Kasumi-1 (cell line): ENCODE measurements around the gene ITPR1.

ENCODE experiments used
- DNase-seq, 2 experiments: peaks; one replicate each; lab custom pipeline; 2025; lab: John Stamatoyannopoulos, UW

The ITPR1 gene

DNA sequence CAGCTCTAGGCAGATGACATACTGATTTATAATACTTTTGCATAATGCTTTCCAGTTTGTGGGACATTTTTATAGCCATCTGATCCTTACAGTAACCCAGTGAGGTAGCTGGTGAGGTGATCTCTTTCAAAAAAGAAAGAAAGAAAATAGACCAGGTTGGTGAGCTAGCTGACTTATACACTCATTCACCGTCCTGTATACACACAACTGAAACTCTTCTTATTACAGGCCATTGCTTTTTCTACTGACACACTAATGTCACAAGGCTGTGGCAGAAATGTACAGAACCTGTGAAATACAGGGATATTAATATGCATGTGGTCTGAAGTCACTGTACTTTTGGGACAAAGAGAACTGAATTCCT, 335.9 kb downstream of the ITPR1 start:
- no peak for DNase-seq

DNA sequence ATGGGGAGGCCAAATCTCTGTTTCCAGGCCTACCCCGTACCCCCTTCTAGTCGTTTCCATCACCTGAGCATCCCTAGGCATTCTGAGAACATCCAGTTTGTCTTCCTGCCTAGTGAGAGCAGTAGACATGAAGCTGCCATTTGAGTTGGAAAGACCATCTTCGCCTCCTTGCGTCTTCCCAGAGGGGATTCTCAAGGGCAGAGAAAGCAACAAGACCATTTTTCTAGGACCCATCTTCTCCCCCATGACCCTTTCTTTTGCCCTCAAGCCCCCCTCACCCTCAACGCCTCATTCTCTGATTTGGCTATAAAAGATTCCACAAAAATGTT, 337.4 kb downstream of the ITPR1 start:
- no peak for DNase-seq

DNA sequence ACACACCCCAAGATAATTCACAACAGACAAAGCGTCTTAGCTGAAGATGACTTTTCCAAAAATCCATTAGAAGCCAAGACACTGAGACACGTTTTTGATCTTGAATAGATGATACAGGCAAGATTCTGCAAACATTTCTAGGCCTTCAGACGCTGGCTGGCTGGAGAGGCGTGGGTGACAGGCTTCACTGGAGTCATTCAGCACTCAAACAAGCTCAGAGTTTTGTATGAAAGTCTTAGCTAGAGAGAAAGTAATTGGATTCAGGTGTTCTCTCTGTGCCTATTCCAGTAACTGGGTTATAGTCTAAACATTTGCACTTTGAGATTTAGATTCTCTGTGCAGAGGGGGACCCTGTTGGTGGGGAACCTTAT, 338.4 kb downstream of the ITPR1 start:
- peak; percentile 44 to 53 for DNase-seq

DNA sequence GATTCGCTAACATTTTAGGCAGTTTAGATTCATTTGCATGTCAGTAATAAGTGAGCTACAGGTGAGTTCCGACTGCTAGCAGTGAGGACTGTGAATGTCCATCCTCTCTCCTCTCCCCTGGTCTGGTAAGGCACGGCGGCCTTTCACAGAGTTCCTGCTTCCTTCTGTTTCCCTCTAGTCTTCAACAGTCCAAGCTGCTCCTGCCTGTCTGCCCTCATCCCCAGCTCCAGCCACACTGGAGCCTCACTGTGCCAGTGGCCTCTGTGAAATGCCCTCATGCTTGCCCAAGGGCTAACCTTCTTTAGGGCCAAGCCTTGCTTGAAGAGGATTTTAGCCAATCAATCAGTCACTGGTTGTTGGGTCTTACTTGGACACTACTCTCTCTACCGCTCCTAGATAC, 340.3 kb downstream of the ITPR1 start:
- DNase-seq = no peak

DNA sequence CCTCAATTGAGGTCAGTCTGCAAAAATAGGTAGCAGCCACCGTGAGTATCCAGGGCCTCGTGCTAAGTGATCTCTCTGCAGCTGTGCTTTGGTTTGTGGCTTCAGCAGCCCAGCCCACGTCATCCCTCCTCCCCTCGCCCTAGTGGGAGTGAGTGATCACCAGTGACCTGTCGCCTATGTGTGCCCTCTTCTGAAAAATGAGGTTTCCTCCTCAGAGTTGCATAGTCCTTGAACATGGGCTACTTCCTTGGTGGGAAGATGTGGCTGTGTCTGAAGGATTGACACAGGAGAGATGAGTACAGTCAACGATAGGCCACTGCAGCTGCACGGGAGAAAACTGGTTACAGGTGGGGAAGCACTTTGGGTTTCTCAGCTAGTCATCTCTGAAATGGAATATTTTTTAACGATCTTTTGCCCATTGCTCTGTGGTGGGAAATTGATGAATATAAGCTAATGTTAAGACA, 341.3 kb downstream of the ITPR1 start:
- no peak for DNase-seq

DNA sequence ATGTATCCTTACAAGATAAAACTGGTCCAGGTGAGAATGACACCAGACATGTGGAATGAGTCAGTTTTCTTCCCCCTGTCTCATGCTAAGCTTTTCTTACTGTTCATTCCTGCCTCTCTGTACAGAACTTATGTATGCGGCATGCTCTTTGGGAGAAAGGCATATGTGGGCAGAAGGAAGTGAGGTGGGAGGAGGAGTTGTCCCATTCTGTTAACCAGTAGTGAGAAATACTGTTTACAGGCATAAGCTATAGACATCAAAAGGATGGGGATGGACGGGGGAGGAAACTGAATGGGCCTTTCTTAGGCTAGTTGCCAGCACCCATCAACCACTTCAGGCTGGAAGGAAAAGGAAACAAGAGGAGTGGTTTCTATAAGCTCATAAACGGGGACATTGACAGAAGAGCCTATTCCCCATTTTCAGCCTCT, 342.5 kb downstream of the ITPR1 start:
- DNase-seq = peak; percentile 87 to 89

DNA sequence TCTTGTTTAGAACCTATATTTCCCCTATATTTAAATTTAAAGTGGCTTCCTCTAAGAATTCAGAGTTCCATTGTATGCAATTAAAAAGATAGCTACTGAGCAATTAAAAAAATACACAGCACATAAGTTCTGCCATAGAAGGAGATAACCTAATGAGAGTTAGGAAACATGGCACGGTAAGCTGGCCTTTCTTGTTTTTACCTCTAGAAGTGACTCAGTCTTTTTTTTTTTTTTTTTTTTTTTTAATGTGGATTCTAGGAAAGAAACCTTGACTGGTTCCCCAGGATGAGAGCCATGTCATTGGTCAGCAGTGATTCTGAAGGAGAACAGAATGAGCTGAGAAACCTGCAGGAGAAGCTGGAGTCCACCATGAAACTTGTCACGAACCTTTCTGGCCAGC, 343.4 kb downstream of the ITPR1 start:
- no peak for DNase-seq

DNA sequence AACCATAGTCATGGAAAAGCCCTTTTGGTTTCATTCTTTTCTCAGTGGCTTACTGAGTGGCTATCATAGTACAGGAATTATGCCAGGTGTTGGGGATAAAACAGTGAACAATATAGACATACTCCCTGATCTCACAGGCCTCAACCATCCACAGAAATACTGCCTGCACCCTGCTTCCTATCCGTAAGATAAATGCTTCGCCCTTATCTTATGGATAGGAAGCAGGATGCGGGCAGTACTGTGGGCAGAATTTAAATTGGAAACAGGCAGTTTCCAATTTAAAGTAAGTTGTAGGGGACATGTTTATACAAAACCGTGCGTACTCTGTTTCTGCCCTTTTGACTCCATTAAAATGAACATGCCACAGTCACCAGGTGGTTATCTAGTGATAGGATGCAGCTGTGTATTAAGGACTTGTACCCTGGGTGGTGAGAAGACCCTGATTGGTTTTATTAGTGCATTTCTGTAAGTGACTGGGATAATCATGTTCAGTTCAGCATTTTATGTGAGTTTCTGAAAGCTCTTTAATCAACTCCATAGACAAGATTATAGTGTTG, 344.3 kb downstream of the ITPR1 start:
- DNase-seq = no peak

DNA sequence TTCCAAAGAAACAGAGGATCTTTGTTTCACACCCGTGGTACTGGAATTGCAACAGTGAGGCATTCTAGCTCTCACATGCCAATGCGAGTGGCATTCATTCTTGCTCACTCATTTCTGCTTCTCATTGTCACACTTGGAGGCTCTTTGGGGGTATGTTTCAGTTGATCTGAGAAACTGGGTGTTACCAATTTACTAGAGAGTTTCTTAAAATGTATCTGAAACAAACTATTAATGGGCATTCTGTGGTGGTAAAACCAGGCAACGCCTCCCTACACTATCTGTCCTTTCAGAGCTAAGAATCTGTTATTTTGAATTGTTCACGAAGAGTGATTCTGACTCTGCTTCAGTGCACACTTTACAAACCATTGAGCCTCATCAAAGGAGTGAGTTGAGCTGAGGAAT, 345.5 kb downstream of the ITPR1 start:
- no peak for DNase-seq

DNA sequence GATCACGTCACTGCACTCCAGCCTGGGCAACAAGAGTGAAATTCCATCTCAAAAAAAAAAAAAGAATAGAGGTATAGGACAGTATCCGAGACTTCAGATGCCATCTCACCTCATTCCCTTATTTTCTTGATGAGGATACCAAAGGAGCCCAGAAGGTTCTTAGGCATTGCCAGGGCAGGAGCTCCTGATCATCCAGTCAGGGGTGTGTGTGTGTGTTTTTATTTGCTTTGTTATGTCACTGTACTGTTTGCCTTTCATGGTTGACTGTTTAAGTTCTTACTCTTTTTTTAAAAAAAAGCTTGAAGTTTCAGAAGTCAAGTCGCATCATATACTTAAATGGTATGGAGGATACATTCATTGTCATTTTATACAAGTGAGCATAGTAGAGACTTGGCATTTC, 346.1 kb downstream of the ITPR1 start:
- no peak for DNase-seq

DNA sequence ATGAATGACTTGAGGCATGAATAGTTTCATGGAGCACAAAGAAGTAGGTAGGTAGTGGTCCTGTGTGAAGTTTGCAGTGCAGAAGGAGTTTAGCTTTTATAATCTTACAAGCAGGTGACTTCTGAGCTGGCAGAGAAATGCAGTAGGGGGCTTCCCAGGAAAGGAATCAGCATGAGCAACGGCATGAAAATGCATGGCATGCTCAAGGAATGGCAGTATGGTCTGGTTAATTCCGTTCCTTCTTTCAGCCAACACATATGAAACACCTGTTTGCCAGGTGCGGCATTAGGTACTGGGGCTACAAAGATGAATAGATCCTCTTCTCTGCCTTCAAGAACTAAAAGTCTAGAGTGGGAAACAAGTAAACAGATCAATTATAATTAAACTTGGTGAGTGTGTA, 348.1 kb downstream of the ITPR1 start:
- no peak for DNase-seq

DNA sequence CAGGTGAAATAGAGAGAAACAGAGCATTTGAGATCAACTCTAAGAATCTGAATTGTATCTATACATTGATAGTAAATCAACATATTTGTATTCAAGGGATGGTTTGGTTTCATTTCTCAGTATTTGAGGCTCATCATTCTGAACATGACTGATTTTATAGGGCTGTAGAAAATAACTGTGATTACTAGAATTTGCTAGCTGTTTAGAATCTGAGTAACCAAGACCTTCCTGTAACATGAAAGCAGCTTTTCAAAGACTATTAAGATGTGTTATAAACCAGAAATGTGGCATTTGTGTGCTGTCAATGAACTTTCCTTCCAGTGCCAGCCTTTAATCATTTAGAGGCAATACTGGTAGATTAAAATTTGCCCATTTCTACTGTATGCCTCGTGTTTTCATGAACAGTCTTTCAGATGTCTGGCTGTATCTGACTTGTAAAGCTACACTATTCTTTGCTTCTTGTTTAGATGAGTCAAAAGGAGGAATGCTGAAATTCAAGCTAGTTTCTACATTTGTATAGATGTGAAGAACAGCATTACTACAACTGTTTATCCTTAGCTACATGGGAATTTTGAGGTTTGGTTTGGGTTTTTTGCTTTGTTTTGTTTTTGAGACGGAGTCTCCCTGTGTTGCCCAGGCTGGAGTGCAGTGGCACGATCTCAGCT, 348.8 kb downstream of the ITPR1 start:
- DNase-seq = no peak

DNA sequence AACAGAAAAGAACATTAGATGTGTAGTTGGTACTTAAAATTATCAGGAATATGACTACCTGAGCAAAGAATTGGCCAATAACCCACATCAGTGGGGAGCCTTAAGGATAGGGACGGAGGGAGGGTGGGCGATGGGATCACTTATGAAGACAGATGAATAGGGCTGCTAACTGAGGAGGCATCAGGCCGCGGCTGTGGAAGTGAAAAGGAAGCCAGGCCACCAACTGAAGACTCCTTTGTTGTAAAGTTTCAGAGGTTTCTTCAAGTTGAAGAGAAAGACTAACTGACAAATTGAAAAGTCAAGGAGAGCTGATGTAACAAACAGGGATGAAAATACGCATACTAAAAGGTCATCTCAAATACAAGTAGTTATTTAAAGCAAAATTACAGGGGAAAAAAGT, 350.5 kb downstream of the ITPR1 start:
- DNase-seq = no peak

DNA sequence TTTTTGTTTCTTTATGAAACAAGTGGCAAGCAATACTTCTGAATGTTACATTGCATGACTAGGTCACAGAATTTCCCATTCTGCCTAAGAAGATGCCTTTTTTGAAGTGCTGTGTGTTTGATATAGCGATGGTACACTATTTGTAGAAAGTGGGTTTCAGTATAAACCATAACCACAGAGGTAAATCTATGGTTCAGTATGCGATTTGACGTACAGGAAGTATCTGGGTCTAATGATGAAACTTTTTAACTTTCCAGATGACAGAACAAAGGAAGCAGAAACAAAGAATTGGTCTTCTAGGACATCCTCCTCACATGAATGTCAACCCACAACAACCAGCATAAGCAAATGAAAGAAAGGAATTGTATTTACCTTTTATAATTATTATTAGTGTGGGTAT, 352.7 kb downstream of the ITPR1 start:
- peak in 1 of 2 experiments; percentile 10 for DNase-seq

DNA sequence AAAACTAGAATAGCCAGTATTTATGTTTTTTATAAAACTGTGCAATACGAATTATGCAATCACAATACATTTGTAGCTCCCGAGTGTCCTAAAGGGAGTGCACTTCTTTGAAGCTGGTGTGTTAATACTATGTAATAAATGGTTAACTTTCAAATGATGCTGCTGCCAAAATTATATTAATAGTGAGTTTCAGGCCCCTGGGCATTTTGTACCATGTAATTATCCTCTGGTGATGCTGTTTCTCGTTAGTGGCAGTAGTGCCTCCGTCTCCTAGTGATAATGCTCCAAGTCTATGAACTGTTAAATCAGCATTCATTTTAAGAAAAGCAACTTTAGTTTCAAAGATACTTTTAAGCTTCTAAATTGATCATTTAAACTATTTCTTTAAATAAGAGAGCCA, 353.4 kb downstream of the ITPR1 start:
- no peak for DNase-seq

DNA sequence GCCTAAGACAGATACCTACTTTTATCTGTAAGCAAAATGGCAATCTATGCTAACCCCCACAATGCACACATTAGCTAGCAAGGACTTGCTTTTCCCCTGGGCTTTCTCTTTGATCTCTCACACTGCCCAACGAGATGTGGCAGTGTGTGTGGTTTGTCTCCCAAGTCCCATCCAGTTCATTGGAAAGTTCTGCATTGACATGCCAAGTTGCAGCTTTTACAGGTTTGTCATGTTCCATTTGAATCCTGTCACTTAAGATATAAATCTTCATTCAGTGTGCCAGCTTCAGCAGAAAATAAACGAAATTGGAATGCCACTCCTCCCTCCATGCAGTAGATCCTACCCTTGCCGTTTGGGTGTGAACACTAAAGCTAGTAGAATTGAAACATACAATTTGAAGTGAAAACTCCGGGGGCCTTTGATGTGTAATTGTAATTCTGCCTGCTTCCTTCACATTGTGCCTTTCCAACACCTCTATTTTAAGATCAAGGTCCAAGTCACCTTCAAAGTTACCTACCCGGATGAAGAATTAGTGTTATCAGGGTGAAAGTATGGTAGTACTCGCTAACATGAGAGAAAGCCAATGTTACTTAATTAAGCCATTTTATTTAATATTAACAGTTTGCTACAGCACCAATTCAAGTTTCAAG, 355.2 kb downstream of the ITPR1 start:
- no peak for DNase-seq

DNA sequence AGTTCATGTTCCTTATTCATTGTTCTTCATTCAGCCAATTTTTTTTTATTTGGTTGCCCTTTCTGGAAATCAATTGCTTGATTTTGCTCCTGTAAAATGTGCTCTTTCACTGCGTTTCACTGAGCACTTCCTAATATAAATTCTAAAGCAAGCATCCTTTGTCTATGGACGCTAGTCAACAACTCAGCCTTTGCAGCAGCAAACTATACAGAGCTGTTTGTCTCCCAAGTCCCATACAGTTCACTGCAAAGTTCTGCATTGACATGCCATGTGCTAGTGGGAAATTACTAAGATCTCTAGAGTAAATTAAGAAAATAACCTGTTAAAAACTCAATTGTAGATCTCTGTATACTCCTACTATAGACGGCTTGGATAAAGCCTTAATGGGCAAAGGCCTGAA, 356.0 kb downstream of the ITPR1 start:
- no peak for DNase-seq

DNA sequence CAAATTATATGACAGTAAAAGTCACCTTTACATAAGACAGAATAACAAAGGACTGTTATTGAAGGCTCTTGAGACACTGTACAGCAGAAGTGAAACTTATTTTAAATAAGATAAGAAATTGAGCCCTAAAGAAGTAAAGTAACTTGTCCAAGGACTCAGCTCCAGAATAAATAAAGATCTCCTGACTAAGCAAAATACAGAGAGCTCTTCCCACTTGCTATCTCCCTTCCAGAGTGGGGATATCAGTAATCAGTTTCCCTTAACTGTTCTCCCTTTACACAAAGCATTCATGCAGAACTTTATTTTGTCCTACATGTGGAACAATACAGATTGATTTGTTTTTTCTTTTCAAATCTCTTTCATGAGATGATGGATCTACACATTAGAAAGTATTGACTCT, 356.6 kb downstream of the ITPR1 start:
- DNase-seq = no peak

DNA sequence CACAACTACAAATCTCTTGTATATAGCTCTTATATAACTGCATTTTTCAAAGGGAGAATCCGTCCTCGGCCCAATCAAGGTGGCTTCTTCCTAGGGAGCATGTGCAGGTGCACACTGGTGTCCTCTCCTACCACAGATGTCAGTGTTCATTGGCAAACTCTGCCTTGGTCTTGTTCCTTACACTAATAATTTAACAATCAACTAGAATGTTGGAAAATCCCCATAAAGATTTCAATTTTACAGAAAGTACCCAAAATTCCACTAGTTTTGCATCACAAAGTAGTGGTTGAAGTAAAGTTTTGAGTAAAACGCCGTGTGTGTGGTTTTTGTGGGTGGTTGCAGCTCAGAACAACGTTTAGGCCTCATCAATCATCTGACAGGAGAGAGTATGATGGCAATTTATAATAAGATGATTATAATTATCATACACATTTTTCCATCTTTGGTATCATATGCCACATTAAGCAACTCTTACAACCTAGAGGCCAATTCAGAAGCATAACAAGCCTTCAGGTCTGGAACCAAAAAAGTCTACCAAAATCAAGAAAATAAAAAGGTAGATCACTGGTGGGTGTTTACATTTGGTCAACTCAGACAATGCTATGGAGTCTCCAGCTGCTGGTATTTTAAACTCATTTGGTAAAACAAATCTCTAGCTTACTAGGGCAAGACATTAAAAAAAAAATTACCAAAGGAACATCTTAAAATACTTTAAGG, 357.2 kb downstream of the ITPR1 start:
- no peak for DNase-seq

DNA sequence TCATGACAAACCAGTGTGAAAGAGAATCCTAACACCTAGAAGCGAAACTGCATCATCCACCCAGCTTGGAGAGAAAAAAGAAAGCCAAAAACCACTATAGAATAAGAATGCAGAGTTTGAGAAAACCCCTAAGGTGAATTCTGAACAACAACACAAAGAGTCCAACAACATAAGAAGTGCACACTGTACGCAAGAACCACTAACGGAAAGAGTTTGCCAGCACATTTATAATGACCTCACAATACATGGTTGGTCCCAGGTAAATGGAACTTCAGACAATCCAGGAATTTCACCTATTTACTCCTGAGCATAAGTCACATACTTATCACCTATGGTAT, 357.7 kb downstream of the ITPR1 start:
- DNase-seq = no peak

DNA sequence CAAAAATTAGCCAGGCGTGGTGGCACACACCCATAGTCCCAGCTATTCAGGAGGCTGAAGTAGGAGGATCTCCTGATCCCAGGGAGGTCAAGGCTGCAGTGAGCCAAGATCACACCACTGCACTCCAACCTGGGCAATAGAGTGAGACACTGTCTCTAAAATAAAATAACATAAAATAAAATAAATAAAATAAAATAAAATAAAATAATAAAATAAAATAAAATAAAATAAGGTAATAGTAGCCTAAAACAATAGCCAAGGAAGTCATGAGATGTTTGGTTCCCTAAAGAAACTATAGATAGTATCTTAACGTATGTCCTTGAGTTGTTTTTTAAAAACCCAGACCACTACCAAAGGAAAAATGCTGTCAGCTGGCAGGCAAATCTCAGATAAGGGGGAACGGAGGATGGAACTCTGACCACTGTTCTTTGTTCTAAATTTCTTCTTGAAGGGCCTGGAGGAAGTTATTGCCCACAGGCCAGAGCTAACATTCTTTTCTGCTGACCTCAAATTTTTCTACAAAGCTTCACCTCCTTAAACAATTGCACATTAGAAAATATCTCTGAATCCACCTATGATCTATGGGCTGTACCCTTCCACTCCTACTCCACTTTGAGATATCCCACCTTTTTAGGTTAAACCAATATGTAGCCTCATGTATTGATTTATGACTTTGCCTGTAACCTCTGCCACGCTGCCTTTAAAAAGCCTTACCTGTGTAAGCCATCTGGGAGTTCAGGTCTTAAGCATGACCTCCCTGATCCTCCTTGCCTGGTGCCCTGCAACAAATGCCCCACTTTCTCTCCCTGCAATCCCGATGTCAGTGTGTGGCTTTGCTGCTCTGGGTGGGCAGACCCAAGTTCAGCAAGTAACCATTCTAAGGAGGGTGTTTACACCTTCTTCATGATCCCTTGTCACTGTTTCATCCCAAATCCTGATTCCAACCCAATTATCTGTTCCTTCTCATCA, 359.9 kb downstream of the ITPR1 start:
- DNase-seq = no peak

DNA sequence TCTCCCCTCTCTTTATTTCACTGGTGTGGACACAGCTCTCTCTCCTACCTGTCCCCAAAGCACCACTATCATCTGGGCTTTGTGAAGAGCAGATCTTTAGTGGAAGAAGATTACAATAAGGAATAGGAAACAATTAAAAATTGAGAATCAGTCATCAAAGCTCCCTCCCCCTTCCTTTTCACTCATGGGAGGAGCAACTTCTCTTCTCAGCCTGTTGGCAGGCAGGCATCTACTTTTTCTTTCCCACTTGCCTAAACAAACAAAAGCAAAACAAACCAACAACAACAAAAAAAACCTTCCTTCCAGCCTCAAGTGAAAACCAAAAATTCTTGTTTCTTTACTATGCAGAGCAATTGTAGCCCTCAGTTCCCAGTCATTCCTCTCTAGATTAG, 360.6 kb downstream of the ITPR1 start:
- no peak for DNase-seq
